ENCODE measurements around the gene HDAC3. TPM values are rescaled to one million over a fixed set of nuclear protein-coding genes. Genes with fewer than 3 reads are reported as not detected.

The HDAC3 gene
- total RNA-seq, 1 experiment from 2014 or later = 91.9 TPM

DNA sequence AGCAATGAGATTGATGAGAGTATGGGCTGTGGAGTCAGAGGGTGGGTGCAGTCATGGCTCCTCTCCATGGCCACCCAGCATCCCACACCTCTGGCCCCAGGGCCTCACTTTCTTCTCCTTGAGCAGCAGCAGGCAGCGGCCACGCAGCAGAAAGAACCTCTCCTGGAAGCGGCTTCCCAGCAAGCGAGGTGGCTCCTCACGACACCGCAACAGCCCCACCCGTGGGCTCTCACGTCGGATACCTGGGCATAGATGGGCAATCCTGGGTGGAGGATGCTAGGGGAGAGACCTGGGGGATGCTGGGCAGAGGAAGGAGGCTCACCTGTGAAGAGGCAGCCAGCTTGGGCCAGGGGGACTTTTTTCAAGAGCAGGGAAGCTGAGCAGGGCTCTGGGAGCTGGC is 19.7 kb upstream of the HDAC3 start (continued):
- TF ChIP-seq REST (IDR thresholded peaks at IDR 0.05; ENCODE audit: low read depth) (no peak), POLR2AphosphoS5 (IDR thresholded peaks at IDR 0.05; ENCODE audit: low read depth, low read length) (no peak)

DNA sequence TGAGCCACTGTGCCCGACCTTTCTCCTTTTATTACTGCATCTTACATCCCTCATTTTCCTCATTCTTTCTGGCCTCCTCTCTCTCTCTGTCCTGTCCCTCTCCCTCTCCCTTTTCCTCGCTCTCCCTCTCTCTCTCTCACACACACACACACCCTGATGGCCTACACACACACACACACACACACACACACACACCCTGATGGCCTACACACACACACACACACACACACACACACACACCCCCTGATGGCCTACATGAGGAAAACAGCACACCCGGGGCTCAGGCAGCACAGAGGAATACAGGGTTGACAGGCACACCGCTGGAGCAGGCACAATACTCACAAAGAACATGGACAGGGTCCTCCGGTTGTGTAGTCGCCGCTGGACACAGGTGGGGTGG is 18.4 kb upstream of the HDAC3 start:
- peaks cover 0 to 32% of the 10 kb centered on the region in 2 experiments; a peak in 2 of 4 replicates for H3K4me1 ChIP-seq (ENCODE audit: control insufficient read depth in 1 of 2, insufficient read depth in 2 of 2, low read length in 2 of 2)
- H3K9me3 ChIP-seq (ENCODE audit: control insufficient read depth in 1 of 2, insufficient read depth in 1 of 2, low read depth in 1 of 2, low read length in 2 of 2) = no peaks in the 10 kb centered on the region
- H3K4me3 ChIP-seq (replicated peaks in 1 of 2; ENCODE audit: low read depth in 1 of 2, low read length in 2 of 2) = no peak overlapping the region
- DNase-seq (ENCODE audit: low read depth, low spot score) = no peak
- CTCF ChIA-PET = no interaction called here
- BruUV-seq (replicated peaks) = no TSS peak
- TF ChIP-seq FOSL1 (IDR thresholded peaks at IDR 0.05; ENCODE audit: low read depth) (no peak), ZFX (IDR thresholded peaks at IDR 0.05) (no peak), JUND (IDR thresholded peaks at IDR 0.05) (no peak), CEBPB (IDR thresholded peaks at IDR 0.05; ENCODE audit: low read depth) (no peak), ELF1 (IDR thresholded peaks at IDR 0.05; ENCODE audit: borderline replicate concordance, low read depth) (no peak), REST (IDR thresholded peaks at IDR 0.05; ENCODE audit: low read depth) (no peak), ZNF274 (IDR thresholded peaks at IDR 0.05; ENCODE audit: low read depth, low read length) (no peak), EZH2phosphoT487 (IDR thresholded peaks at IDR 0.05; ENCODE audit: borderline replicate concordance) (no peak), SRF (IDR thresholded peaks at IDR 0.05; ENCODE audit: low read depth) (no peak), RAD21 (IDR thresholded peaks at IDR 0.05; ENCODE audit: low read depth) (no peak), CBX3 (IDR thresholded peaks at IDR 0.05; ENCODE audit: low read depth) (no peak), POLR2A (IDR thresholded peaks at IDR 0.05; ENCODE audit: borderline replicate concordance, extremely low read depth, insufficient read depth, insufficient read length) (no peak), MAX (IDR thresholded peaks at IDR 0.05) (no peak), YY1 (IDR thresholded peaks at IDR 0.05; ENCODE audit: extremely low read depth, insufficient replicate concordance, low read depth, low read length) (no peak), SP1 (IDR thresholded peaks at IDR 0.05; ENCODE audit: low read depth) (no peak)
- no peaks in the 10 kb centered on the region for H3K27me3 ChIP-seq (ENCODE audit: insufficient read depth, low read length)
- no peak overlapping the region for H3K9ac ChIP-seq (ENCODE audit: low read length)
- no peaks in the 10 kb centered on the region for H3K9me2 ChIP-seq (ENCODE audit: insufficient read depth)
- H3K4me2 ChIP-seq (ENCODE audit: low read length) = no peak overlapping the region
- RAD21 ChIA-PET (ENCODE audit: low non-redundant PET in 1 of 2, low total read pairs in 2 of 2, uncharacterized antibody in 2 of 2, unreplicated experiment in 2 of 2) = no interaction called here
- intact Hi-C loops (cut with micrococcal nuclease) = no loop called here
- ATAC-seq = no peak
- H3K27ac ChIP-seq (ENCODE audit: low read depth, low read length) = no peak overlapping the region
- no peaks in the 10 kb centered on the region for H3K36me3 ChIP-seq (ENCODE audit: control insufficient read depth in 1 of 2, insufficient read depth in 2 of 2, low read length in 2 of 2)
- POLR2A ChIA-PET = no interaction called here
- no peak overlapping the region for H2AFZ ChIP-seq (ENCODE audit: low read depth, low read length, poor library complexity, severe bottlenecking)
- H3K79me2 ChIP-seq (ENCODE audit: insufficient read depth, low read length) = no peaks in the 10 kb centered on the region
- no peaks in the 10 kb centered on the region for H4K20me1 ChIP-seq (ENCODE audit: insufficient read depth)
